ENCODE results near the gene CEP112. TPM values are rescaled to one million over a fixed set of nuclear protein-coding genes. Genes with fewer than 3 reads are reported as not detected.

CEP112 gene
- total and polyA plus RNA-seq, 2 of the 13 experiments (the other 11 are each of a cell fraction or from before 2014, with no cell fraction given) = 1.2 to 3.4 TPM

DNA sequence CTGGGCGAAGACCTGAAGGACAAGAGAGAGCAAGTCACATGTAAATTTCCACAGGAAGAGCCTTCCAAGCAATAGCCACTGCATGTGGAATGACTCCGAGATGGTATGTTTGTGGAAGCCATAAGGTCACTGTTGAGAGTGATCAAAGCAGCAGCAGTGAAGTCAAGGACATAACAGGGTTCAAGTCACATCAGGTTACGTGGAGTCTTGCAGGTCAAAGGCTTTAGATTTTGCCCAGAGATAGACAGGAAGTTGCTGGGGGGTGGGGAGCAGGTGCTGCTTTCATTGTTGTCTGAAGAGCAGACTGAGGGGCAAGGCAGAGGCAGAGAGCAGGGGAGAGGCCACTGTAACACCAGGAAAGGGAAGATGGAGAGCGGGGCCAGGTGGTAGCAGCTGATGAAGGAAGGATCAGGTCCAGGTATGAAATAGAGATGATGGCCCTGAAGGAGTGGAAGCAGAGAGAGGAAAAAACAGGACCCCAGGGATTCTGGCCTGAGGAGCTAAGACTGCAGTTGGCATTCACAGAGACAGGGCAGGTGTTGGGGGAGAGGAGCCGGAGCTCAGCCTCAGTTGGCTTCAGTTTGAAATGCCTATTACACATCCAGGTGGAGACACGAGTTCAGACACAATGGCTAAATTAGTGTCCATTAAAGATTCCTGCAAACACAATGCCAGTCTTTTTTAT lies 501.2 kb downstream of the CEP112 start (continued):
- TF ChIP-seq RARG (CRISPR knock-in tag; IDR thresholded peaks at IDR 0.05; ENCODE audit: low read depth) (0 out of 2 replicates have a peak, but pooled peaks have one; percentile 66), ZNF207 (IDR thresholded peaks at IDR 0.05; ENCODE audit: borderline replicate concordance) (no peak), FOXA1 (IDR thresholded peaks at IDR 0.05) (no peak), FOXA1 (CRISPR knock-in tag; IDR thresholded peaks at IDR 0.05) (peak; percentile 82), TCF7 (IDR thresholded peaks at IDR 0.05; ENCODE audit: low read depth) (peak; percentile 96), CBX1 (IDR thresholded peaks at IDR 0.05; ENCODE audit: low read depth) (no peak), CREM (IDR thresholded peaks at IDR 0.05) (peak; percentile 89), CREM (CRISPR knock-in tag; IDR thresholded peaks at IDR 0.05) (no peak), ATRX (CRISPR knock-in tag; IDR thresholded peaks at IDR 0.05; ENCODE audit: borderline replicate concordance) (no peak; the same call in 1 of the 2 replicates), PRMT3 (CRISPR knock-in tag; IDR thresholded peaks at IDR 0.05; ENCODE audit: borderline replicate concordance, low read depth) (no peak), MAZ (IDR thresholded peaks at IDR 0.05; ENCODE audit: borderline replicate concordance, low read depth, low read length) (no peak), MAZ (CRISPR knock-in tag; IDR thresholded peaks at IDR 0.05; ENCODE audit: low read depth) (no peak)
- TF ChIP-seq, protein P1, sequence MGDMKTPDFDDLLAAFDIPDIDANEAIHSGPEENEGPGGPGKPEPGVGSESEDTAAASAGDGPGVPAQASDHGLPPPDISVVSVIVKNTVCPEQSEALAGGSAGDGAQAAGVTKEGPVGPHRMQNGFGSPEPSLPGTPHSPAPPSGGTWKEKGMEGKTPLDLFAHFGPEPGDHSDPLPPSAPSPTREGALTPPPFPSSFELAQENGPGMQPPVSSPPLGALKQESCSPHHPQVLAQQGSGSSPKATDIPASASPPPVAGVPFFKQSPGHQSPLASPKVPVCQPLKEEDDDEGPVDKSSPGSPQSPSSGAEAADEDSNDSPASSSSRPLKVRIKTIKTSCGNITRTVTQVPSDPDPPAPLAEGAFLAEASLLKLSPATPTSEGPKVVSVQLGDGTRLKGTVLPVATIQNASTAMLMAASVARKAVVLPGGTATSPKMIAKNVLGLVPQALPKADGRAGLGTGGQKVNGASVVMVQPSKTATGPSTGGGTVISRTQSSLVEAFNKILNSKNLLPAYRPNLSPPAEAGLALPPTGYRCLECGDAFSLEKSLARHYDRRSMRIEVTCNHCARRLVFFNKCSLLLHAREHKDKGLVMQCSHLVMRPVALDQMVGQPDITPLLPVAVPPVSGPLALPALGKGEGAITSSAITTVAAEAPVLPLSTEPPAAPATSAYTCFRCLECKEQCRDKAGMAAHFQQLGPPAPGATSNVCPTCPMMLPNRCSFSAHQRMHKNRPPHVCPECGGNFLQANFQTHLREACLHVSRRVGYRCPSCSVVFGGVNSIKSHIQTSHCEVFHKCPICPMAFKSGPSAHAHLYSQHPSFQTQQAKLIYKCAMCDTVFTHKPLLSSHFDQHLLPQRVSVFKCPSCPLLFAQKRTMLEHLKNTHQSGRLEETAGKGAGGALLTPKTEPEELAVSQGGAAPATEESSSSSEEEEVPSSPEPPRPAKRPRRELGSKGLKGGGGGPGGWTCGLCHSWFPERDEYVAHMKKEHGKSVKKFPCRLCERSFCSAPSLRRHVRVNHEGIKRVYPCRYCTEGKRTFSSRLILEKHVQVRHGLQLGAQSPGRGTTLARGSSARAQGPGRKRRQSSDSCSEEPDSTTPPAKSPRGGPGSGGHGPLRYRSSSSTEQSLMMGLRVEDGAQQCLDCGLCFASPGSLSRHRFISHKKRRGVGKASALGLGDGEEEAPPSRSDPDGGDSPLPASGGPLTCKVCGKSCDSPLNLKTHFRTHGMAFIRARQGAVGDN (CRISPR knock-in tag; IDR thresholded peaks at IDR 0.05) = peak; percentile 57
- TF ChIP-seq, protein P2, sequence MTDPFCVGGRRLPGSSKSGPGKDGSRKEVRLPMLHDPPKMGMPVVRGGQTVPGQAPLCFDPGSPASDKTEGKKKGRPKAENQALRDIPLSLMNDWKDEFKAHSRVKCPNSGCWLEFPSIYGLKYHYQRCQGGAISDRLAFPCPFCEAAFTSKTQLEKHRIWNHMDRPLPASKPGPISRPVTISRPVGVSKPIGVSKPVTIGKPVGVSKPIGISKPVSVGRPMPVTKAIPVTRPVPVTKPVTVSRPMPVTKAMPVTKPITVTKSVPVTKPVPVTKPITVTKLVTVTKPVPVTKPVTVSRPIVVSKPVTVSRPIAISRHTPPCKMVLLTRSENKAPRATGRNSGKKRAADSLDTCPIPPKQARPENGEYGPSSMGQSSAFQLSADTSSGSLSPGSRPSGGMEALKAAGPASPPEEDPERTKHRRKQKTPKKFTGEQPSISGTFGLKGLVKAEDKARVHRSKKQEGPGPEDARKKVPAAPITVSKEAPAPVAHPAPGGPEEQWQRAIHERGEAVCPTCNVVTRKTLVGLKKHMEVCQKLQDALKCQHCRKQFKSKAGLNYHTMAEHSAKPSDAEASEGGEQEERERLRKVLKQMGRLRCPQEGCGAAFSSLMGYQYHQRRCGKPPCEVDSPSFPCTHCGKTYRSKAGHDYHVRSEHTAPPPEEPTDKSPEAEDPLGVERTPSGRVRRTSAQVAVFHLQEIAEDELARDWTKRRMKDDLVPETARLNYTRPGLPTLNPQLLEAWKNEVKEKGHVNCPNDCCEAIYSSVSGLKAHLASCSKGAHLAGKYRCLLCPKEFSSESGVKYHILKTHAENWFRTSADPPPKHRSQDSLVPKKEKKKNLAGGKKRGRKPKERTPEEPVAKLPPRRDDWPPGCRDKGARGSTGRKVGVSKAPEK (CRISPR knock-in tag; IDR thresholded peaks at IDR 0.05; ENCODE audit: borderline replicate concordance) = no peak
- TF ChIP-seq, protein P3, sequence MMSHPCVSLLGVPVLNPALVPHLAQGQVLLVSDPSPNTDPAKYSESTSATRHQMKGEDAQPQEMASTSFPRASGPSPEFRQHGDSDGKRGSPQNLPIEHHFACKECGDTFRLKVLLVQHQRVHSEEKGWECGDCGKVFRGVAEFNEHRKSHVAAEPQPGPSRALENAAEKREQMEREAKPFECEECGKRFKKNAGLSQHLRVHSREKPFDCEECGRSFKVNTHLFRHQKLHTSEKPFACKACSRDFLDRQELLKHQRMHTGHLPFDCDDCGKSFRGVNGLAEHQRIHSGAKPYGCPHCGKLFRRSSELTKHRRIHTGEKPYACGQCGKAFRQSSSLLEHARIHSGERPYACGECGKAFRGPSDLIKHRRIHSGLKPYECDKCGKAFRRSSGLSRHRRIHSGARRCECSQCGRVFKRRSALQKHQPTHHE (CRISPR knock-in tag; IDR thresholded peaks at IDR 0.05; ENCODE audit: borderline replicate concordance) = peak; percentile 96; the same call in 1 of the 2 replicates
- TF ChIP-seq, protein P4, sequence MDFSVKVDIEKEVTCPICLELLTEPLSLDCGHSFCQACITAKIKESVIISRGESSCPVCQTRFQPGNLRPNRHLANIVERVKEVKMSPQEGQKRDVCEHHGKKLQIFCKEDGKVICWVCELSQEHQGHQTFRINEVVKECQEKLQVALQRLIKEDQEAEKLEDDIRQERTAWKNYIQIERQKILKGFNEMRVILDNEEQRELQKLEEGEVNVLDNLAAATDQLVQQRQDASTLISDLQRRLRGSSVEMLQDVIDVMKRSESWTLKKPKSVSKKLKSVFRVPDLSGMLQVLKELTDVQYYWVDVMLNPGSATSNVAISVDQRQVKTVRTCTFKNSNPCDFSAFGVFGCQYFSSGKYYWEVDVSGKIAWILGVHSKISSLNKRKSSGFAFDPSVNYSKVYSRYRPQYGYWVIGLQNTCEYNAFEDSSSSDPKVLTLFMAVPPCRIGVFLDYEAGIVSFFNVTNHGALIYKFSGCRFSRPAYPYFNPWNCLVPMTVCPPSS (IDR thresholded peaks at IDR 0.05) = no peak
- TF ChIP-seq, protein P5, sequence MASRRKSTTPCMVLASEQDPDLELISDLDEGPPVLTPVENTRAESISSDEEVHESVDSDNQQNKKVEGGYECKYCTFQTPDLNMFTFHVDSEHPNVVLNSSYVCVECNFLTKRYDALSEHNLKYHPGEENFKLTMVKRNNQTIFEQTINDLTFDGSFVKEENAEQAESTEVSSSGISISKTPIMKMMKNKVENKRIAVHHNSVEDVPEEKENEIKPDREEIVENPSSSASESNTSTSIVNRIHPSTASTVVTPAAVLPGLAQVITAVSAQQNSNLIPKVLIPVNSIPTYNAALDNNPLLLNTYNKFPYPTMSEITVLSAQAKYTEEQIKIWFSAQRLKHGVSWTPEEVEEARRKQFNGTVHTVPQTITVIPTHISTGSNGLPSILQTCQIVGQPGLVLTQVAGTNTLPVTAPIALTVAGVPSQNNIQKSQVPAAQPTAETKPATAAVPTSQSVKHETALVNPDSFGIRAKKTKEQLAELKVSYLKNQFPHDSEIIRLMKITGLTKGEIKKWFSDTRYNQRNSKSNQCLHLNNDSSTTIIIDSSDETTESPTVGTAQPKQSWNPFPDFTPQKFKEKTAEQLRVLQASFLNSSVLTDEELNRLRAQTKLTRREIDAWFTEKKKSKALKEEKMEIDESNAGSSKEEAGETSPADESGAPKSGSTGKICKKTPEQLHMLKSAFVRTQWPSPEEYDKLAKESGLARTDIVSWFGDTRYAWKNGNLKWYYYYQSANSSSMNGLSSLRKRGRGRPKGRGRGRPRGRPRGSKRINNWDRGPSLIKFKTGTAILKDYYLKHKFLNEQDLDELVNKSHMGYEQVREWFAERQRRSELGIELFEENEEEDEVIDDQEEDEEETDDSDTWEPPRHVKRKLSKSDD (CRISPR knock-in tag; IDR thresholded peaks at IDR 0.05; ENCODE audit: low read depth) = no peak

Measured in HepG2 (cell line).